Choroid plexus epithelial cell (primary cell): ENCODE results near the gene SYNE2.

ENCODE experiments used
- DNase-seq: peaks from one replicate; pipeline ENCODE4 v3.0.0-alpha.2; 2010; ENCODE audit warnings: low read depth
- H3K4me3 ChIP-seq: 2 replicates; pipeline ENCODE4 v1.5.1; 2011; ENCODE audit warnings: low read depth, mild to moderate bottlenecking, control low read depth, low read length, moderate library complexity
- CTCF ChIP-seq: conservative IDR thresholded peaks from 2 replicates; pipeline ENCODE4 v1.5.1; 2011; ENCODE audit warnings: low read depth, mild to moderate bottlenecking, control low read depth, inconsistent platforms, low read length, moderate library complexity

SYNE2 gene

DNA sequence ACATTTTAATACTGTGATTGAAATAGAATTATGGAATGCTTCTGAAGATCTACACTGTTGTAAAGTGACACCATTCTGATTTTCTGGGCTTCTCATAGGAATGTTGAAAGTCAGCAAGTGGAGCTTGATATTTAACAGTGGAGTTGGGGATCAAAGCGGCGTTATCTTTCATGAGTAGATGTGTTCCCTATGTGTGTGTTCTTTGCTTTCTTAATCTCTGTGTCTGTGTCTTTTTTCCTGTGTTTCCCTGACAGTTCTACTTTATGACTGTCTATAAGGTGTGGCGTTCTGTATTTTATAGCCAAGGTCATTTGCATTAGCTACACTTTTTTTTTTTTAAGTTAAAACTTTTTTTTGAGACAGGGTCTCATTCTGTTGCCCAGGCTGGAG, 24.7 kb downstream of the SYNE2 start:
- peak; percentile 52 for DNase-seq
- no peak for TF ChIP-seq CTCF
- no peak overlapping the region for H3K4me3 ChIP-seq

- no peak for TF ChIP-seq CTCF
- DNase-seq = no peak
- no peak overlapping the region for H3K4me3 ChIP-seq
Observed at GRCh38 chr14:63878052-63878451, 25.2 kb downstream of the SYNE2 start.

- no peak for TF ChIP-seq CTCF
- no peak overlapping the region for H3K4me3 ChIP-seq
- DNase-seq = no peak
Observed at GRCh38 chr14:63878792-63879191, 26.0 kb downstream of the SYNE2 start.

DNA sequence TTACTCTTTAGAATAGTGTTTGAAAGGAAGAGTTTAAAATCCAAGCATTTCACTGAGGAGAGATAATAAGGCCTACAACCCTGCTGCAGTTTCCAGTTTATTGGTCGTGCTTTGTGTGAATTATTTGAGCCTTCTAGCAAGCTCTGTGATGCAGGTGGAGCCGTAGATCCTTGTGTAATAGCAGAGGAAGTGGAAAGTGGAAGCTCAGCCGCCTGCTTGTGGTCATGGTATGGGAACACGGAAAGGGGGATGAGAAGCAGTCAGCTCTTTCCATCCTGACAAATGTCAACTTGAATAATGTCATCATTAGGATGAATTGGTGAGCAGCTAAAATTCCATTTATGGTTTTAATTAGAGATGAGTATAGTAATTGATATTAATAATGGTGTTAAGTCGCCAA, 29.1 kb downstream of the SYNE2 start:
- no peak overlapping the region for H3K4me3 ChIP-seq
- DNase-seq = no peak
- TF ChIP-seq CTCF = no peak

- no peak for DNase-seq
- no peak for TF ChIP-seq CTCF
Observed at GRCh38 chr14:63887899-63888298, 35.1 kb downstream of the SYNE2 start.

GRCh38 chr14:63890553-63890952, 37.7 kb downstream of the SYNE2 start:
- no peak for DNase-seq

More at GRCh38 chr14:63887899-63888298, 35.1 kb downstream of the SYNE2 start:
- H3K4me3 ChIP-seq = no peak overlapping the region

More at GRCh38 chr14:63890553-63890952, 37.7 kb downstream of the SYNE2 start:
- TF ChIP-seq CTCF = no peak
- no peak overlapping the region for H3K4me3 ChIP-seq
